ENCODE results near the gene RNF213. TPM values are rescaled to one million over a fixed set of nuclear protein-coding genes. Genes with fewer than 3 reads are reported as not detected.

Gene RNF213
- total RNA-seq, 4 donors from 2014 or later: 113 to 174 (median 159) TPM

DNA sequence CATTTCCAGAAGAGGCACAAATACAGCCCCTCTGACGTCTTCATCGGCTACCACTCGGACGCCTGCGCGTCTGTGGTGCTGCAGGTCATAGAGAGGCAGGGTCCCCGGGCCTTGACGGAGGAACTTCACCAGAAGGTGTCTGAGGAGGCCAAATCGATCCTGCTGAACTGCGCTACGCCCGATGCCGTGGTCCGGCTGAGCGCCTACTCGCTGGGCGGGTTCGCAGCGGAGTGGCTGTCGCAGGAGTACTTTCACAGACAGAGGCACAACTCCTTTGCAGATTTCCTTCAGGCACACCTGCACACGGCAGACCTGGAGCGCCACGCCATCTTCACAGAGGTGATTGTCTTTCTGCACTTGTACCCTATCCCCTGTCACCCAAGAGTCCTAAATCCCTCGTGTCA is 87.3 kb downstream of the RNF213 start:
- 95% methylated on average over 24 of the region's 24 CpGs; no CpG with 5 or more reads in 1 of the 2 donors for WGBS, 2 donors (ENCODE audit: low coverage in 1 of 2)
- Histone ChIP-seq H3K4me1 (no peaks in the 10 kb centered on the region), H3K27ac (no peak overlapping the region), H3K9me3 (no peaks in the 10 kb centered on the region), H3K4me3 (no peak overlapping the region), H3K36me3 (peaks cover 0 to 91% (median 43%) of the 10 kb centered on the region in 4 donors), H3K27me3 (no peaks in the 10 kb centered on the region)
- intact Hi-C loops (cut with DNase I; ENCODE audit: low total_unique reads): no loop called here
- in situ Hi-C loops (cut with MboI; ENCODE audit: low pct_ligation_motif_present in 1 of 4, low pct_unique_long_range_greater_than_20kb in 1 of 4, low sequenced_read_pairs in 3 of 4): no loop called here
- no peak for TF ChIP-seq POLR2A (IDR thresholded peaks at IDR 0.05)
- no peak for TF ChIP-seq POLR2AphosphoS5 (IDR thresholded peaks at IDR 0.05)
- DNase-seq: no peak

DNA sequence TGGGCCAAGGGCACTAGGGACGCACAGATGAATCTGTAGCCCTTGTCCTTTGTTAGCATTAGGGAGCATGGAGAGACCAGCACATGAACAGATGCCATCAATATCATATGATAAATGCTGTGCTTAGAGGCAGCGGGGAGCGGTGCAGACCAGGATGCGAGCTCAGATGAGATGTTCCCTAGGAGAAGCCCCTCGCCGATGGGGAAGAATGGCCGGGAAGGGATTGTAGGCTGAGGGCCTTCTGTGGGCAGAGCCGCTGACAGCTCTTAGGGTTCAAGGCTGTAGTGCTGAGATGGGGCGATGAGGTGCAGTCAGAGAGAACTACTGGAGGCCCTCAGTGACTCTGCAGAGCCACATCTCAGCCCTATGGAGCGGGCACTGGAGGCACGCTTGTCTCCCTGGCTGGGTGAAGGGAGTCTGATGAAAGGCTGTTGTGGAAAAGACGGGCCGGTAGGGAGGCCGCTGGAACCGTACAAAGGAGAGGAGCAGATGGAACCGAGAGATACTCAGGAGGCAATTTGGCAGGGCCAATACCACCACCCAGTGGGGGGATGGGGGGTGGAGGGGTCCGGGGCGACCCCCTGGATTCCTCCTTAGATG is 88.0 kb downstream of the RNF213 start:
- no peaks in the 10 kb centered on the region for H3K9me3 ChIP-seq
- no peak overlapping the region for H3K4me3 ChIP-seq
- intact Hi-C loops (cut with DNase I; ENCODE audit: low total_unique reads): no loop called here
- H3K4me1 ChIP-seq: no peaks in the 10 kb centered on the region
- 90 to 95% methylated on average over 2 to 17 of the region's 18 CpGs for WGBS, 2 donors (ENCODE audit: low coverage in 1 of 2)
- in situ Hi-C loops (cut with MboI; ENCODE audit: low pct_ligation_motif_present in 1 of 4, low pct_unique_long_range_greater_than_20kb in 1 of 4, low sequenced_read_pairs in 3 of 4): no loop called here
- no peaks in the 10 kb centered on the region for H3K27me3 ChIP-seq
- DNase-seq: no peak
- peaks cover 0 to 91% (median 43%) of the 10 kb centered on the region in 4 donors for H3K36me3 ChIP-seq
- TF ChIP-seq POLR2AphosphoS5 (IDR thresholded peaks at IDR 0.05): no peak
- no peak for TF ChIP-seq EP300 (IDR thresholded peaks at IDR 0.05; ENCODE audit: low read depth)
- TF ChIP-seq POLR2A (IDR thresholded peaks at IDR 0.05): no peak
- TF ChIP-seq, protein P1, sequence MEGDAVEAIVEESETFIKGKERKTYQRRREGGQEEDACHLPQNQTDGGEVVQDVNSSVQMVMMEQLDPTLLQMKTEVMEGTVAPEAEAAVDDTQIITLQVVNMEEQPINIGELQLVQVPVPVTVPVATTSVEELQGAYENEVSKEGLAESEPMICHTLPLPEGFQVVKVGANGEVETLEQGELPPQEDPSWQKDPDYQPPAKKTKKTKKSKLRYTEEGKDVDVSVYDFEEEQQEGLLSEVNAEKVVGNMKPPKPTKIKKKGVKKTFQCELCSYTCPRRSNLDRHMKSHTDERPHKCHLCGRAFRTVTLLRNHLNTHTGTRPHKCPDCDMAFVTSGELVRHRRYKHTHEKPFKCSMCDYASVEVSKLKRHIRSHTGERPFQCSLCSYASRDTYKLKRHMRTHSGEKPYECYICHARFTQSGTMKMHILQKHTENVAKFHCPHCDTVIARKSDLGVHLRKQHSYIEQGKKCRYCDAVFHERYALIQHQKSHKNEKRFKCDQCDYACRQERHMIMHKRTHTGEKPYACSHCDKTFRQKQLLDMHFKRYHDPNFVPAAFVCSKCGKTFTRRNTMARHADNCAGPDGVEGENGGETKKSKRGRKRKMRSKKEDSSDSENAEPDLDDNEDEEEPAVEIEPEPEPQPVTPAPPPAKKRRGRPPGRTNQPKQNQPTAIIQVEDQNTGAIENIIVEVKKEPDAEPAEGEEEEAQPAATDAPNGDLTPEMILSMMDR (IDR thresholded peaks at IDR 0.05): no peak
- no peak overlapping the region for H3K27ac ChIP-seq

DNA sequence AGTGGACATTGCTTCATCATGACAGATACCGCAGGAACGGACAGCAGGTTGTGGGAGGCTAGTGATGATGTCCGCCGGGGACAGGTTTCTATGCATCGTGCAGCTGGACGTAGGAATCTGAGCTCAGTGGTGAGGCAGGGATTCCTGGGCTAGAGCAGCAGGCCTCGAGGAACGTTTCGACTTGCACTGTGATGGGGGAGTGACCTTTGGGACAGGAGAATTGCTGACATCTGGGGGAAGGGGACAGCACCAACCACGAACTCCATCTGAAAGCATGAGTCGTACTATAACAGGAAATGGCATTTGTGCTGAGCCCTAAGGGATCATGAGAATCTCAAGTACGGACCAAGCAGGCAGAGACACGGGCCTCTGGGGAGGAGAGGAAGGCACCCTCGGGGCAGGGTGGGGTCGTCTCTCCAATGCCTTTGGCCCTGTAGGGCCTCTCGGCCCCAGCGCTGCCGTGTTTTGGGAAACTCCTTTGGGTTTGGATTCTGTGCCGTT is 88.5 kb downstream of the RNF213 start:
- in situ Hi-C loops (cut with MboI; ENCODE audit: low pct_ligation_motif_present in 1 of 4, low pct_unique_long_range_greater_than_20kb in 1 of 4, low sequenced_read_pairs in 3 of 4): no loop called here
- Histone ChIP-seq H3K9me3 (no peaks in the 10 kb centered on the region), H3K27ac (no peak overlapping the region), H3K4me3 (no peak overlapping the region), H3K36me3 (peaks cover 0 to 91% (median 44%) of the 10 kb centered on the region in 4 donors), H3K4me1 (no peaks in the 10 kb centered on the region), H3K27me3 (no peaks in the 10 kb centered on the region)
- DNase-seq: no peak
- intact Hi-C loops (cut with DNase I; ENCODE audit: low total_unique reads): no loop called here
- WGBS, 2 donors (ENCODE audit: low coverage in 1 of 2): 80 to 91% methylated on average over 7 to 19 of the region's 19 CpGs
- TF ChIP-seq POLR2A (IDR thresholded peaks at IDR 0.05) (no peak), EP300 (IDR thresholded peaks at IDR 0.05; ENCODE audit: low read depth) (no peak), POLR2AphosphoS5 (IDR thresholded peaks at IDR 0.05) (no peak)
- TF ChIP-seq, protein P1 (IDR thresholded peaks at IDR 0.05): no peak

DNA sequence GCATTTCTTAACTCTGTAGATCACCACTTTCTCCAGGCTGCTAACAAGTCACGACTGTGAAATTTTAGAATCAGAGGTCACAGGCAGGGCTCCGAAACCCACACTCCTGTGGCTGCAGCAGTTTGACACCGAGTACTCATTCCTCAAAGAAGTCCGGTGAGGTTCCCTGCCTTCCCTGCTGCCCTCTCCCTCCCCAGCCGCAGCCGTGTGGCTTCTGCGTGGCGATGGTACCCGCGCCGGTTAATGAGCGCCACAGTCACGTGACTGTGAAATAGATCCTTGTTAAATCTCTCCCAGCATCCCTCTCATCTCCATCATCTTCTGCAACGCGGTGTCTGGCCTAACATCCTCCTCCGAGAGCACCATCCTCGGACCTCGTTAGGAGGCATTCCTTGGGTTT is 89.1 kb downstream of the RNF213 start:
- 97 to 98% methylated on average over 9 to 18 of the region's 18 CpGs for WGBS, 2 donors (ENCODE audit: low coverage in 1 of 2)
- H3K4me3 ChIP-seq: no peak overlapping the region
- in situ Hi-C loops (cut with MboI; ENCODE audit: low pct_ligation_motif_present in 1 of 4, low pct_unique_long_range_greater_than_20kb in 1 of 4, low sequenced_read_pairs in 3 of 4) (no loop called here), intact Hi-C loops (cut with DNase I; ENCODE audit: low total_unique reads) (no loop called here)
- H3K4me1 ChIP-seq: no peaks in the 10 kb centered on the region
- H3K9me3 ChIP-seq: no peaks in the 10 kb centered on the region
- H3K36me3 ChIP-seq: peaks cover 0 to 91% (median 44%) of the 10 kb centered on the region in 4 donors
- H3K27me3 ChIP-seq: no peaks in the 10 kb centered on the region
- no peak overlapping the region for H3K27ac ChIP-seq
- no peak for TF ChIP-seq EP300 (IDR thresholded peaks at IDR 0.05; ENCODE audit: low read depth)
- TF ChIP-seq POLR2AphosphoS5 (IDR thresholded peaks at IDR 0.05): no peak
- TF ChIP-seq, protein P1 (IDR thresholded peaks at IDR 0.05): no peak
- no peak for TF ChIP-seq POLR2A (IDR thresholded peaks at IDR 0.05)
- no peak for DNase-seq
